GM21360 (cell line): Measurements from ENCODE around the gene ZNF597.

Source experiments
- ATAC-seq: cut with Tn5 transposase; IDR thresholded peaks from one replicate; pipeline ENCODE4 v1.9.1; 2021; ENCODE audit warnings: mild to moderate bottlenecking, moderate library complexity; ENCODE audit not compliant: unreplicated experiment

ZNF597 gene

DNA sequence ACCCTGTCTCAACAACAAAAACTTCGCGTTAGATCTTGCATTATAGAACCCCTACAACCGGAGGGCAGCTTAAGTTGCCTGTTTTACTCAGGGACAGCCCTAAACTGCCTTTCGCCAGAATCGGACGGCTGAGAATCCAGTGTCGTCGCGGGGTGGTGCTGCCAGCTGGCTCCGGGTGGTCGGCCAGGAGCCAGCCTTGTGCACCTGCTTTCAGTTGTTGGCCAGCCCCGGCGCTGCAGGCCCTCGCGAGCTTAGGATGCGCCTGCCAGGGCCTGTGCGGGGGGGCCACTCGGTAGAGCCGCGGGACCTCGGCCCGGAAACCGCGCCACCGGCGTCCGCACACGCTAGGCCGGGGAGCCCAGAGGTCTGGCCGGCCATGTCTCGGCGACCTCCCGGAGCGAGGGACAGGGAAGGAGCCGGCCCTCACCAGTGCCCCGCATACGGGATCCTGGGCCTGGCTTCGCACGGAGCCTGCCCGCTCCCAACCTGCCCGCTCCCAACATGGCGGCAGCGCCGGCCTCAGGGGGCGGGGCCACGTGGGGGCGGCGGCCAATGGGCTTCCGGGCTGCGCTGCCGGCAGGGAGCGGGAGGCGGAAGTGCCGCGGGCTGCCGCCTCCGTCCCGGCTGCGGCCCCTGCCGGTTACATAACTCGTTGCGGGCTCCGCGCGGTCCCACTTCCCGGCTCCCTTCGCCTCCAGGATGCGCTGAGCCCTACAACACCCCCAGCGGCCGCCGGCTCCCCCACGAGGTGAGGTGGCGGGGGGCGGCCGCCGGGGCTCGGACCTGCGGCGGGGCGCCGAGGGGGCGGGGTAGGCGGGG, 14.3 kb upstream of the ZNF597 start:
- ATAC-seq: peak; percentile 83

DNA sequence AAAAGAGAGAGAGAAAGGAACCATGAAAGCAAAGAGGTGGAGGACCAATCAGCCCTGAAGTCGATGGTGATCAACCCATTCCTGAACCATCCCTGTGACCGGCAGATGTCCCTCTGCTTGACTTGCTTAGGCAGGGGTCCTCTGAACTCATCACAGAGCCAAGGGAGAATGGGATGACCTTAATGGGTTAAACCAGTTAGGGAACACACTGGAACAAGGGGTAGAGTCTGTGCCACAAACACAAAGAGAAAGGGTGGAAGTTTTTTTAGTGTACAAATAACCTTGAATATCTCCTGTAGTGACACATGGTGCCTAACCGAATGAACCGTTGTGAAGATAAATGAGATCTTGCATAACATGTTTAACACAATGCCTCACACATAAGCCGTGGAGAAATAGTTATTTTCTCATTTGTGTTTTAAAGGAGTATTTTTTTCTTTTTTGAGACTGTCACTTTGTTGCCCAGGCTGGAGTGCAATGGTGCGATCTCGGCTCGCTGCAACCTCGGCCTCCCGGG, 11.4 kb upstream of the ZNF597 start:
- no peak for ATAC-seq

DNA sequence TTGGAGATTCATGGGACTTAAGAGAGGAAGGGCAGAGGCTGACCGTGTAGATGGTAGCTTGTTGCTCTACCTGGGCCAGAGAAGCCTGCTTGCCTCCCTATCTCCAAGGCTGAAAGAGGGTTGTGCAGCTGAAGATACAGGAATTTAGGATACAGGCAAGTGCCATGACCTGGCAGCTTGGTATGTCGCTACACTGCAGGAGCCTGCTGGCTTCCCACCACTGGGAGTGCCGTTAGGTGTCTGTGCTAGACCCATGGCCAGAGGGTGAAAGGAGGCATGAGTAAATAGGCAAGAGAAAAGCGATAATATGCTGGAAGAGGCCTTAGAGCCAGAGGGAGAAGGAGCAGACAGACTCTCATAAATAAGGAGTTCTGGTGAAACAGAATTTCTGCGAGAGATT, 10.8 kb upstream of the ZNF597 start:
- ATAC-seq: no peak

DNA sequence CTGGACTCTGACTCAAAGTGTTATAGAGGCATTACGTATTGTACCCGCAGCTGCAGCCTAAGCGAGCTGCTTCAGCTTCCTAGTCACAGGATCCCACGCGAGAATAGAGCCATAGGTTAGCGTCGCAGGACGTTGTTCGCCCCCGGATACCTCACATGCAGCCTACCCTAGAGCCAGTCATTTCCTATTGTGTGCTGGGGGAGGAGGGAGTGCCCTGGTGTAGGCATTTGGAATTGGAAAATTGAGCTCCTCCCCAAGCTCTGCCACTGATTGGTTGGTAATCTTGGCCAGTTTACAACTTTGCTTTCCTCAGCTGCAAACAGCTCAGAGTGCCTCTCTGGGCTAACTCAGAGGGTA, 706 bp upstream of the ZNF597 start:
- peak; percentile 29 for ATAC-seq

DNA sequence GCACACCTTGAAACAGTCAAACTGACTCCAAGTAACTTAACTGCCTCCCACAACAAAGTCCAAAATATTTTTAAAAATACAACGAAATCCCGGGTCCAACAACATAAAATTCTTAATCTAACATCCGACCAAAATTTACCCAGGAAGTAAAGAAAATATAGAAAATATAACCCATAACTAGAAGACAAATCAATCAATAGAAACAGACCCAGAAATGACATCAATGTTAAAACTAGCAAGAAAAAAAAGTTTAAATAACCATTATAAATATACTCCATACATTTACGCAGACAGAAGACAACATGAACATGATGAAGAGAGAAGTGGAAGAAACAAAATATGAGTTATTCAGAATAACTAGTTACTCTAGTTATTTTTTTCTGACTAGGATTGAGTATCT, 3.7 kb downstream of the ZNF597 start:
- ATAC-seq: no peak

DNA sequence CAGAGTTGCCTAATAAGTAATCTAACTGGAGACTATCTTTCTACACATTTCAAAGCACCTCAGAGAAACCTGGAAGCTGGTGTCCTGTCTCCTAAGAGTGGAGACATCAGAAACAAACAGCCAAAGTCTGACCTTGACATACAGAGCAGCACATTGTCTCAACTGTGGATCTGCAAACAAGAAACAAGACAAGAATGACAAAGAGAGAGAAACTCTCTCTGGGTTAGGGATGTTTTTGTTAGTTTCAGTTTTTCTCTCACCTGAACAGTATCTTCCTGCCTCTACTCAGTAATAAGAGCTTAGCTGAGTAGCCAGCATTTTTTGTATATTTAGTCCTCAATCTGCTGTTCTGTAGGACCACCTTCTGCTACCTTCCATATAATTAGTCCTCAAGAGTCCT, 8.9 kb downstream of the ZNF597 start:
- ATAC-seq: no peak

DNA sequence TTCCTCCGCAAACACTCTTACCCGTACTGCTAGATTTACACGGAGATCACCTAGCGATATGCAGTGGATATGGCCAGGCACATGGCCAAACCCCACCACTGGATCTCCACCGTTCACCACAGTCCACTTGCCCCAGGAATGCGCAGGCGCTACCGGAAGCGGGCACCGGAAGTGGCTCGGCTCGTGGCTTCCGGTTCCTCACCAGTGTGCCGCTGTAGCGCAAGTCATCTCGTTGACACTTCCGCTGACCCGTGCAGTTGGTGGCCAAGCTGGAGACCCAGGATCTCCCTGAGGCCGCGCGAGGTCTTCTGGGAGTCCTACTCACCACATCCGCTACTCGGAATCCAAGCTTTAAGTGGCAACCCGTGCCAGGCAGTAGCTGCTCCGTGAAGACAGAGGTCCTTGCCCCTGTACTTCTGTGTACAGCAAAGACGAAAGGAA, 11.5 kb downstream of the ZNF597 start:
- no peak for ATAC-seq

DNA sequence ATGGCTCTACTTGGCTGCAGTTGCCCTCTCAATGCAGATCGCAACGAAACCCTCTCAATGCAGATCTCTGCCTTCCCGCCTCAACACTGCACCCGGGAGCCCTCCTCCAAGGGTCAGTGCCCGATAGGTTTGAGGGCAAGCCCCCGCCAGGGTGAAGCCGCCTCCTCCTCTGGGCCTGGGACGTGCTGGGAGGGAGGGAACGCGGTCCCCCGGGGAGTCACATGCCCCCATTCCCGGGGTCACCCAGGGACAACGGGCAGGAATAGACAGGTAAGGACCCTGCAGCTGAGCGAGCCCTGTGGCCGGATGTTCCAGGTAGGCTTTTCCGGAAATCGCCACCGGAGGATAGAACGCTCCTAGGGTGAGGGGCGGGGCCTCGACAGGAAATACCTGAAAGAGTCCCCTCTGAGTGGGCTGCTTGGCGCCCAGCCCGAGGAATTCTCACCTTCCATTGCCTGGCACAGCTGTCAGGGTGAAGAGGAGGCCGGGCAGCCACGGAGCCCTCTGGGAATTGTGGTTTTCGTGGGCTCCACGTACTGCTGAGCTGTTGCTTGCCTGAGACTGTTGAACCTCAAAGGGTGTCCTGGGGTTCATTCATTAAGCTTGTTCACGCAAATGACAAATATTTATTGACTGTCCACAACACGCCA, 29.4 kb downstream of the ZNF597 start:
- ATAC-seq: no peak

DNA sequence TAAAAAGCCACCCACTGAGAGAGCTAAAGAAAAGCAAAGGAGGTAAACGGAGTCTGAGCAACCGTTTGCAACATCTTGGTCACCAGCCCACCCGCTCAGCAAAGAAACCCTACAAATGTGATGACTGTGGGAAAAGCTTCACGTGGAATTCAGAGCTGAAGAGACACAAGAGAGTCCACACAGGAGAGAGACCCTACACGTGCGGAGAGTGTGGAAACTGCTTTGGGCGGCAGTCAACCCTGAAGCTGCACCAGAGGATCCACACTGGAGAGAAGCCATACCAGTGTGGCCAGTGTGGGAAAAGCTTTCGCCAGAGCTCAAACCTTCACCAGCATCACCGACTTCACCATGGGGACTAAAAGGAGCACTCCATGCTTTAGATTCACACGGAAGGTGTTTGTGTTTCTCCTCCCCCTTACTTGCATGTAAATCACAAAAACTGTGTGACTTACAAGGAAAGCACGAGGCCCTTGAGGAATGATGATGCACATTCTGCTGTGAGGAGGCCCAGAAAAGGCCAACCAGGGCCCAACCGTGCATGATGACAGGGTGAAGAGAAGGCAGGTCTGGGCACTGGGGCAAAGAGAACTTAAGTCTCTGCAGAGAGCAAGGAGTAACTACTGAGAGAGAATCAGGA, 34.6 kb downstream of the ZNF597 start:
- no peak for ATAC-seq

DNA sequence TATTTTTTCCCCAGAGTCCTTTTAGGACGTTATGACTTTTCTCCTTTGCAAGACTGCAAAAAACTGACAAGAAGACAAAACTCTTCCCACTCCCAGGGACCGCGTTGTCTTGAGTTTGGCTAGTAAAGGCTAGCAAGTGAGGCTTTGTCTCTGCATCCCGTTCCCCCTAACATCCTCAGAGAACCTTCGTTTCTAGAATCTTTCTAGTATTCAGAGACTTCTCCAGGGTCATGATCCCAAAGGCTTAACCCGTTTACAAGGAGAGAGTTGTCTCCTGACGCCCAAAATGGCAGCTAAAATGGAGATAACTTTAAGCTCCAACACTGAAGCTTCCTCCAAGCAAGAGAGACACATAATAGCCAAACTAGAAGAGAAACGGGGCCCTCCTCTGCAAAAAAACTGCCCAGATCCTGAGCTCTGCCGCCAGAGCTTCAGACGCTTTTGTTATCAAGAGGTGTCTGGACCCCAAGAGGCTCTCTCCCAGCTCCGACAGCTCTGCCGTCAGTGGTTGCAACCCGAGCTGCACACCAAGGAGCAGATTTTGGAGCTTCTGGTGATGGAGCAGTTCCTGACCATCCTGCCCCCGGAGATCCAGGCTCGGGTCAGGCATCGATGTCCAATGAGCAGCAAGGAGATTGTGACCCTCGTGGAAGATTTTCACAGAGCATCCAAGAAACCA, 41.4 kb downstream of the ZNF597 start:
- no peak for ATAC-seq

DNA sequence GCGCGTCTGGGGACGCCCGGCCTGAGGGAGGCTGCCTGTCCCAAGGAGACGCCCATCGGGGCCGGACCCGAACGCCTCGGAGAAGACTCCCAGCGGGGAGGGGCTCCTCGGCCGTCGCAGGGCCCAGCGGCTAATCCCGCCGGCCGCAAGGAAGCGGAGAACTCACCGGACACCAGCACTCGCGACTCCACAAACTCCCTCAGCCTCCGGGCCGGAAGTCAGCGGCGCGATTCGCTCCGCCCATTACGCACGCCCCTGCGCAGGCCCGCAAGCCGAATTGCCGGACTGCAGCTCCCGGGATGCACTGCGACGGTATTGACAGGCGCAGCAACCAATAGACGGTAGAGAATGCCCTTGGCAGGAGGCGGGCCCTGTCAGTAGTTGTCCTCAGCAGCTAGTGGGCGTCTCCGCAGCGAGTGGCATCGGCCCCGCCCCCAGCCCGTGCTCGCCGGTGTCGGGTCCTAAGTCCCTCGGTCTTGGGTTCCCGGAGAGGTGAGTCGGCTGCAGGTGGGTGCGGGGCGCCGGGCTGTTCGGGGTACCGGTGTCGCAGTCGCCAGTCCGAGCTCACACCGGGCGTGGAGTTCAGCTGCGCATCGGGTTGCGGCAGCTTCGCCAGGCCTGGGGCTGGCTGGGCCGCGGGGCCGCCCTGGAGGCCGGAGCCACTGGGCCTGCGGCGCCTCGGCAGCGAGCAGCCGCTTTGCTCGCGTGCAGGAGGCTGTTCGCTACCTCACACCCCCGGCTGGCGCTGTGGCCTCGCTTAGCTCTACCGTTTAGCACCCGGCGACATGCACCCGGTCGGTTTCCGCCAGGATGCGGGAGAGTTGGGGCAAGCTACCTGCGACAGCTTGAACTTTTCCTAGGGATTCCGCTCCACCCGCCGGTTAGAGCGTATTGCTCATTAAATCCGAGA, 42.3 kb downstream of the ZNF597 start, which contains the start of the genes ZNF174 and ZSCAN32:
ZNF174 (plus strand) TSS at position 437 of the 910 bp plus-strand sequence. CDS start 790 bp downstream, outside the sequence.
ZSCAN32 (minus strand) TSS at position 226 of the 910 bp plus-strand sequence. CDS start 3,447 bp downstream, outside the sequence.
- ATAC-seq: peak; percentile 95

DNA sequence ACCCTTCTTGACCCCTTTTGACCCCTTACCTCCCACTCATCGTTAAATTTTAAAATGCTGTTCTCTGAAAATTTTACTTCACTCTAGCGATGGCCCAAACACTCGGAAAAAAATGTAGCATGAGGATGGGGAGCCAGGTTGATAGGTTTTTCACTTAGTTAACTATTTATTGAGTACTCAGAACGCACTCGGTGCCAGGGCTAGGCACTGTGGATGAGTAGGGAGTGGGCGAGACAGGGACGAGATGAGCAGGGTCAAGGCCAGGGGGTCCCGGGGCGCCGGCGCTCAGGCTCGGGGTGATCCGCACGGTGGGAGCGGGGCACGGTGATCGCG, 42.9 kb downstream of the ZNF597 start:
- ATAC-seq: no peak

DNA sequence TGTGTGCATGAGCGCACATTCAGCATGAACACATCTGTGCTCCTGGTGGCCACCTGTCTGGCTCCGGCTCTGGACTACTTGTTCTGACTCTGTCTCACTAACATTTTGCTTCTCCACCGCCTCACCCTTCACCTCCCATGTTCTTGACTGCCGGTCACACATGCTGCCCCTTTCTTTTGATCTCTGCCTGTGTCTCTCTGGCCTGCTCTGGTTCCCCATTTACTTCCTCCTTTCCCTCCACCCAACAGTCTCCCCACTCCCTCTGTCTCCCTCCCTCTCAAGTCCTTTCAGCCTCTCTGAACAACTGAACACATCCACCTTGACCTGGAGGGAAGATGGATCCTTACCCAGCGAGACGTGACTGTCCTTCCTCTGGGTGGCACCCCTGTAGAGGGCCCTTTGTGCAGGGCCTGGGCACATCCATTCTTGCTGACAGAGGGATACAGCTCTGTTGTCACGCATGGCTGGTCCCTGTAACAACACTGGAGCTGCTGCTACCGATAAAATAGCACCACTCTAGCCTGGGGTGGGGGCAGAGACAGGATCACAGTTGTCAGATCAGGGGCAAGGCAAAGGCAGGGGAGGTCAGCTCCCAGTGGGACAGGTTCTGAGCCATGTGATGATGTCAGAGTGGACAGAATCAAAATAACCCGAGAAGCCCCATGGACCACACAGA, 53.5 kb downstream of the ZNF597 start:
- no peak for ATAC-seq

DNA sequence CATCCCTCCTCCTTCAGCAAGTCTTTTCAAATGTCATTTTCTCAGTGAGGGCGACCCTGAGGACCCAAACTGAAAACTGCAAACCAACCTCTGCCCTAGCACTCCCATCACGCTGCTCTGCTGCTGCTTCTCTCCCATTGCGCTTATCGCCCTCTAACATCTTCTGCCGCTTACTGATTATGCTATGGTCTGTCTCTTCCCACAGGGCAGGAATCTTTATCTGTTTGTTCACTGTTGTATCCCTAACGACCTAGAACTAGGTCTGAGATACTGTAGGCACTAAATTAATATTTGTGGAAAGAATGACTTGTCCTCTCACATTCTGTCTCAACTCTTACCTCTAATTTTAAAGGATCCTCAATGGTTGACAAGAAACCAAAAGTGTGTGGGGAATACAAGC, 55.0 kb downstream of the ZNF597 start:
- ATAC-seq: no peak

DNA sequence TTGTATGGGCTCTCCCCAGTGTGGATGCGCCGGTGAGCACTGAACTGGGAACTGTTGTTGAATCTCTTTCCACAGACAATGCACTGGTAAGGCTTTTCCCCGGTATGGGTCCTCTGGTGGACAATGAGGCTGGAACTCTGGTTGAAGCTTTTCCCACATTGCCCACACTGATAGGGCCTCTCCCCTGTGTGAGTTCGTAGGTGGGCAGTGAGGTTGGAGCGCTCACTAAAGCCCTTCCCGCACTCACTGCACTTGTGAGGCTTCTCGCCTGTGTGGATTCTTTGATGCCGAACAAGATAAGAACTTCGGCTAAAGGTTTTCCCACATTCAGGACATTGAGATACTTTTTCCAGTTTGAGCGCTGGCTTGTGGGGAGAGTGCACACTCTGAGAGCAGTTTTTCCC, 60.3 kb downstream of the ZNF597 start:
- ATAC-seq: no peak
